Endometrial microvascular endothelial cells (primary cell): ENCODE results near the gene IMPA2. TPM values are rescaled to one million over a fixed set of nuclear protein-coding genes. Genes with fewer than 3 reads are reported as not detected.

Source experiments
- in situ Hi-C: cut with HindIII; loops from 2 replicates; pipeline ENCODE4 v1.10.0; 2017; ENCODE audit warnings: low sequenced_read_pairs, low pct_unique_long_range_greater_than_20kb; ENCODE audit errors: inconsistent ontology term
- total RNA-seq: library from RNA; depleted of rRNA; stranded (reverse); fragments of >200 nt; gene quantifications from one replicate; pipeline ENCODE4 v1.2.3, GENCODE V29; 2015; ENCODE audit errors: inconsistent ontology term

IMPA2 gene
- total RNA-seq, 1 donor from 2014 or later = 3.5 TPM

DNA sequence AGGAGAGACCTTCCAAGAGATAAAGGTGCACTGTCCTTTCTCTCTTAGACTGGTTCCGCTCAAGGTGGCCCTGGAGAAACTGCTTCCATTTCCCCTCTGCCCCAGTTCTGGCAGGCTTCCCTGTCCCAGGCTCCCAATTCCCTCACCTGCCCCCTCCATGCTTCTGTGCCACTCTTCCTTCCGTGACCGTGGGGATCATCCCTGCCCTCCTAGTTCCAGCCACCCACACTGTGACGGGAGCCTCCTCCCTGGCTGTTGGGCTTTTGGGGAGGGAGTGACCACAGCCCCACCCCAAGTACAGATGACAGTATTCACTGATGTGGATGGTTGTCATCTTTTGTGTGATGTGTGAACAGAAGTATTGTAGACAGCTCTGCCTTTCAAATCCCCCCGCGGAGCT is 2.8 kb downstream of the IMPA2 start:
- in situ Hi-C loops = no loop called here

GRCh38 chr18:11985586-11985985 is 4.3 kb downstream of the IMPA2 start:
- in situ Hi-C loops = no loop called here

GRCh38 chr18:11986061-11986460 is 4.8 kb downstream of the IMPA2 start:
- in situ Hi-C loops = no loop called here

GRCh38 chr18:11987527-11987926 is 6.2 kb downstream of the IMPA2 start:
- in situ Hi-C loops = no loop called here

DNA sequence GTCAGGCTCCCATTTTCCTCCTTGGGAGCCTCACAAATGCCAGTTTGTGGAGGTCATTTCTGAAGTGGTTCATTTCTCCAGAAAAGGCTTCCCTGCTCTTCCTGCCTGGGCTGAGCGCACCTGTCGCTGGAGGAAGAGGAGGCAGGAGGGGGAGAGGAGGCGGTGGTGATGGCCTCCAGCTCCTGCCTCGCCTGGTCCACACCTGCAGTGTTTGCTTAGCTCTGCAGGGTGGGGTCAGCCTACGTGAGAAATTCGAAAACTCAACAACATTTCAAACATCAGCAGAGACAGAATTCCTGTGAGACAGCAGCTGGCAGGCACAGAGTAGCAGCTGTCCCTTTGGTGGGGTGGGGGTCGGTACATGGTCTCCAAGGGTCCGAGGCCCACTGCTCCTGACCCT is 7.9 kb downstream of the IMPA2 start:
- in situ Hi-C loops = no loop called here

- in situ Hi-C loops = no loop called here
Measured at GRCh38 chr18:11989966-11990380, 8.7 kb downstream of the IMPA2 start.

- in situ Hi-C loops = no loop called here
Measured at GRCh38 chr18:11990539-11990938, 9.2 kb downstream of the IMPA2 start.

DNA sequence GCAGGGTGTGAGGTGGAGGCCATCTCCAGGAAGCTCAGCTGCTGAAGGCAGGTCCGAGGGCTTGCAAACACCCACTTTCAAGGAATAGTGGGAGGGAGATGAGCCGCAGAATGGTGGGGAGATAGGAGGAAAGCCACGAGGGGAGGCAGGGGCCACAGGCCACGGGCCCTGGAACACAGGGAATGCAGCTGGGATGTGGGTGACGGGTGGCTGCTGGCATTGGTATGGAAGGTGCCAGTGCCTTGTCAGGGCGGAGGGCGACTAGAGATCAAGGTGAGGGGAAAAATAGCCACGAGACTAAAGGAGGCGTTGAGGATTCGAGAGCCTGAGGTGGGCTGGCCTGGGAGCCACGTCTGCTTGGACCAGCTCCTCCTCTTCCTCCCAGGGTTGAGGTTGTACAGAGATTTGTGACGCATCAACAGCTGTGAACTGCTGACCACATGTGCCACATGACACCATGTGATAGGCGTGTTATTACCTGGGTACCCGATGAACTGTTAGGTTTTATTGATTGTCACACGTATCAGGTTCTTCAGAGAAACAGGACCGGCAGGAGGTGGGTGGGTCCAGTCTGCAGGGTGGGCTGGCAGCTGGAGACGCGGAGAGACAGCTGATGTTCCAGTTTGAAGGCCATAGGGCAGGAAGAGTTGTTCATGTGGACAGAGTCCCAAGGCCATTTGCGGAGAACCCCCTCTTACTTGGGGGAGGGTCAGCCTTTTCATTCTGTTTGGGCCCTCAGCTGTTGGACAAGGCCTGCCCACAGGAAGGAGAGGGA is 9.9 kb downstream of the IMPA2 start:
- in situ Hi-C loops = no loop called here

DNA sequence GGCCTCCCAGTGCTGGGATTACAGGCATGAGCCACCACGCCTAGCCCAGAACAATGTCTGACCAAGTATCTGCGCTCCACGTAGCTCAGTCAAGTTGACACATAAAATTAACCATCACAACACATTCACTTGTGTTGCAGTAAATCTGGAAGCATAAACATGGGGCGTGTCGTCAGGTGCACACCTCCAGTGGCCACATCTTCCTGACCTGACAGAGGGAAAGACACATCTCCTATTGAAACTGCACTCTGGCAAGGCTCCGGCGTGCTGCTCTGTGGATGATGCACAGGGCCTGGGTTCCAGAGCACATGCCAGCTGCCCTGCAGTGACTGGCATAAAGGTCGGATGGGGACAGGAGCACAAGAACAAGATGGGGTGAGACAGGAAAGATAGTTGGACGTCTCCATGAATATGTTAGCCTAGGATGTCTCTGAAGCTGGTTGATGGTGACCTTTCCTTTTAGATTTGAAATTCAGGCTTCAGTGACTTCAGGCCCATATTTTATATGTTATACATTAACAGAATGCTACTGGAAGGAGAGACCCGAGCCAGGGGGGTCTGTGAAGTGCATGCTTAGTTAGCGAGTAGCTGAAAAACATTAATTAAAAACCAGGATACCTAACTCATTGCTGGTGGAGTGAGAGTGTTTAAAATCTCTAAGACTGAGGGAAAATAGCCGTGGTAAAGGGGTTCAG is 10.9 kb downstream of the IMPA2 start:
- in situ Hi-C loops = no loop called here

DNA sequence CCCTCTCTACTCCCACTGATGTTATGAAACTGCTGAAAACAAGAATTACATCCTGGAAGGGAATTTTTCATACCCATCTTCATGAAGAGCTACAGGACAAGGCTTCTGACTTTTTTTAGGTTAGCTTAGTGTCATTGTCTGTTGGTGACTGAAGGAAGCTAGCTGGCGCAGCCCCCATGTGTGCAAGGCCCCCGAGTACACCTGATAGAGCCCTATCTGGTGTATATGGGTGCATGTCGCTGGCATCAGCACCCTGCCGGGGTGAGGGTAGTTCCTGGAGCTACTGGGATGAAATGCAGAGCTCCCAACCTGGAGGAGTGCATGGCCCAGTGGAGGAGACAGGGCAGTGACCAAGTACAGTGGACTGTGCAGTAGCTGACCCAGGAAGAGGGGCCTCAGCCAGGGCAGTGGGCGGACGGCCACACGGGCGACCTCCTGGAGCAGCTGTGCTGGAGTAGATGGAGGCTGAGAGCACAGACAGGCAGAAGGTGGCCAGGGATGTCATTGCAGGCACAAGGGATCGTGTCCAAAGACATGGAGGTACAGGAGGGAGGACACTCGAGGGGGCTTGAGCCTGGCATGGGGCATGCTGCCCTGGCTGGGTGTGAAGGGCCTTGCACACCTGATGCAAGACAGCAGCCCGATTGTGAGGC is 12.1 kb downstream of the IMPA2 start:
- in situ Hi-C loops = no loop called here

- in situ Hi-C loops = no loop called here
Measured at GRCh38 chr18:11994336-11994702, 13.0 kb downstream of the IMPA2 start.

- in situ Hi-C loops = no loop called here
Measured at GRCh38 chr18:11994703-11995444, 13.6 kb downstream of the IMPA2 start.

DNA sequence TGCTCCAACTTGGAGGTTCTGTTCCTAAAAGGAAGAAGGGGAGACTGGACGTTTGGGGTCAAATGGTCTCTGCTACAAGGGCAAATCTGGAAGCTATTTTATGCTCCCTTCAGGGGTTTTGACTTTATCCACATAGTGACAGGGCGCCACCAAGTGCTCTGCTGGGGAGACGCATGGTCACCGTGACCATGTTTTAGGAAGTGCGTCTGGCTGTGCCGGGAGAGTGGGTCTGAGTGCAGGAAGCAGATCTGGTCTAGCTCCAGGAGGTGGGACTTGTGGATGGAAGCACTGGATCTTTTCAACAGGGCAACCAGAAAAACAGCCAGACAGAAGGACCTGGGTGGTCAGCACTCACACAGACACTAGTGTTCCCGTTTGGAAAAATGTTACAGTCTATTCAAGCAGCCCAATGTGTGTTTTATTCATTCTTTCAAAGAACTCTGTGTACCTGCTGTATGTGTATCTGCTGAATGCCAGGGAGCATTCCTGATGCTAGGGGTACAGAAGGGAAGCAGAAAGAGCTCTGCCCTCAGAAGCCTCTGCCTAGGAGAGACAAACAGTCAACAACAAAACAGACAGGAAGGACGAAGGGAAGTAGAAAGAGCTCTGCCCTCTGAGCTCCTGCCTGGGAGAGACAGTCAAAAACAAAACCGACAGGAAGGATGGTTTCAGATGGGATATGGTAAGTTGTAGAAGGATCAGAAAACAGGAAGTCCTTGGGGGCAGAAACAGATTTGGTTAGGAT is 14.3 kb downstream of the IMPA2 start:
- in situ Hi-C loops = no loop called here

- in situ Hi-C loops = no loop called here
Measured at GRCh38 chr18:11996190-11996754, 15.0 kb downstream of the IMPA2 start.

- in situ Hi-C loops = no loop called here
Measured at GRCh38 chr18:11996907-11997306, 15.6 kb downstream of the IMPA2 start.

DNA sequence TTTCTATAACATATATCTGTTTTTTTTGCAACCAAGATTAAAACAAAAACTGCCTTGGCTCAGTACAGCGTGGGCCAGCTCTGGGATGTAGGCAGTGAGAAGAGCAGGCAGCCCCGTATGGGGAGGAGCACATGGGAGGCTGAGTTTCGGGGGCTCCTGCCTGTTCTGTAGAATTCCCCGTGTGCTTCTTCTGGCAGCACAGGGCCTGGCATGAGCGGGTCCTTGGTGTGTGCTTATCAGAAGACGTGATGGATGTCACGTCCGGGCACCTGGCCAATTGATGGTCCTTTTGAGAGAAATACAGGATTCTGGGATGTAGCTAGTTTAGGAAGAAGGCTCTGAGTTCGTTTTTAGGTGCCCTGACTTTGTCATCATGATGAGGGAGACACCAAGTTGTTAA is 16.2 kb downstream of the IMPA2 start:
- in situ Hi-C loops = no loop called here

DNA sequence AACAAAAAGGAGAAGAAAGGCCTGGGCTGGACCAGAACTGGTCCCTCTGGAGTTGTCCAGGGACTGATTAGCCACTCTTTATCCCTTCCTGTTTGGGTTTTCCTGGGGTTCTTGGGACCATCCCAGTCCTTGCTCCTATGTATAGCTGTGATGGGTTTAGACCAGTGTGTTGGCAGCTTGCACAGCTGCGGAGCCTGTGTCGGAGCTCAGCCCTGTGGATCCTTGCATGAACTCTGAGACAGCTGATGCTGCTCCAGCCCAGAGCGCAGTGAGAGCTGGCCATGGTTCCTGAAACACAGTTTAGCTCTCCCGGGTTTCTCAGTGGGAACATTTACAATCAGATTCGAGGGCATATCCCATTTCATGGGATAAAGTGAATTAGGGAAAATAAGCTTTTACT is 16.9 kb downstream of the IMPA2 start:
- in situ Hi-C loops = no loop called here

- in situ Hi-C loops = no loop called here
Measured at GRCh38 chr18:11999429-11999828, 18.1 kb downstream of the IMPA2 start.
